Smooth muscle cell of the coronary artery (primary cell): ENCODE data around the gene NBPF4. TPM values are rescaled to one million over a fixed set of nuclear protein-coding genes. Genes with fewer than 3 reads are reported as not detected.

Source experiments
- total RNA-seq: library from RNA; depleted of rRNA; stranded (reverse); fragments of >200 nt; gene quantifications from 2 replicates; pipeline ENCODE4 v1.2.3, GENCODE V29; 2014; ENCODE audit warnings: low replicate concordance

The NBPF4 gene, protein sequence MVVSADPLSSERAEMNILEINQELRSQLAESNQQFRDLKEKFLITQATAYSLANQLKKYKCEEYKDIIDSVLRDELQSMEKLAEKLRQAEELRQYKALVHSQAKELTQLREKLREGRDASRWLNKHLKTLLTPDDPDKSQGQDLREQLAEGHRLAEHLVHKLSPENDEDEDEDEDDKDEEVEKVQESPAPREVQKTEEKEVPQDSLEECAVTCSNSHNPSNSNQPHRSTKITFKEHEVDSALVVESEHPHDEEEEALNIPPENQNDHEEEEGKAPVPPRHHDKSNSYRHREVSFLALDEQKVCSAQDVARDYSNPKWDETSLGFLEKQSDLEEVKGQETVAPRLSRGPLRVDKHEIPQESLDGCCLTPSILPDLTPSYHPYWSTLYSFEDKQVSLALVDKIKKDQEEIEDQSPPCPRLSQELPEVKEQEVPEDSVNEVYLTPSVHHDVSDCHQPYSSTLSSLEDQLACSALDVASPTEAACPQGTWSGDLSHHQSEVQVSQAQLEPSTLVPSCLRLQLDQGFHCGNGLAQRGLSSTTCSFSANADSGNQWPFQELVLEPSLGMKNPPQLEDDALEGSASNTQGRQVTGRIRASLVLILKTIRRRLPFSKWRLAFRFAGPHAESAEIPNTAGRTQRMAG
- not detected in 2 replicates for total RNA-seq

GRCh38 chr1:108243976-108244375 lies at the start of gene NBPF4:
NBPF4 (minus strand) TSS chr1:108244076; CDS start chr1:108243761, 315 bp downstream.

DNA sequence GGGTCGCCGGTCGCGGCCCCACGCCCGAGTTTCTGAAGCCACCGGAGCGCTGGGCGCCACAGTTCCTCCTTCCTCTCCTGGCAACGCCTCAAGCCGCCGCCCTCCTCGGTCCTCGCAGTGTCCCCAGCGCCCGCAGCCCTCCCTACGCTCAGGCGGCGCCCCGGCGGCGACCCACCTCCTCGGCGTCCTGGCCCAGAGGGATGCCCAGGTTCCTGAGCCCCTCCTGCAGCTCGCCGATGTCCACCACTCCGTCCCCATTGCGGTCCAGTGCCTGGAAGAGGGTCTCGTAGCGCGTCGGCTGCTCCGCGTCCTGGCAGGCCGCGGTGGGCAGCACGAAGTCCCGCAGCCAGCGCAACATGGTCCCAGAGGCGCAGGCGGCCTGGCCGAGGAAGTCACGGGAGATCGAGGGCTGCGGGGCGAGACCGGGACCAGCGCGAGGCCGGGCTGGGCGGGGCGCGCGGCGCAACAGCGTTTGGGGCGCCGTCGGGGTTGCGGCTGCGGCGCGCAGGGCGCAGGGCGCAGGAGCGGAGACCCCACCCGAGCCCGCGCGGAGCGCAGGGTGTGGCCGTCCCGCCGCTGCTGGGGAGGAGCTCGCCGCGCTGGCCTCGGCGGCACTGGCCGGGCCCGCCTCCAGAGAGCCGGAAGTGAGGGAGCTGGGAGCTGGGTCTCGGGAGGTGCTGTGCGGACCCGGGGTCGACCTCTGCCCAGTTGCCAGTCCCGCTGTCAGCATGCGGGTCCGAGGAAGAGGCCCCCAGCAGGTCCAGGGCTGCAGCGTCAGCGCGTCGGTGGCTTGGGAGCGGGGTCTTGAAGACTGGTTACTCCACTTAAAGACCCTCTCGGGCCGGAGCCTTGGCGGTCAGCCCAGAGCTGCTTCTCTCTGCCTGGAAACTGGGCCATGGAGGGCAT lies 43.8 kb downstream of the NBPF4 start, which contains the start of gene SLC25A24:
SLC25A24 (minus strand) TSS at position 563 of the 906 bp plus-strand sequence; CDS start at position 358, 205 bp downstream.

Other genes with a start within 250 kb of the NBPF4 start
- 17.9 and 38.6 TPM in 2 replicates for gene SLC25A24, start 43.7 kb downstream of the NBPF4 start, total RNA-seq
- not detected in 2 replicates for gene NBPF6, start 206.3 kb upstream of the NBPF4 start, total RNA-seq